ENCODE data around the gene DPY19L1.
"Not testable (repeated sequence)": the region's sequence is repeated elsewhere in the genome, so short reads cannot be mapped to it uniquely, and the experiment has no call there.

DPY19L1 gene

DNA sequence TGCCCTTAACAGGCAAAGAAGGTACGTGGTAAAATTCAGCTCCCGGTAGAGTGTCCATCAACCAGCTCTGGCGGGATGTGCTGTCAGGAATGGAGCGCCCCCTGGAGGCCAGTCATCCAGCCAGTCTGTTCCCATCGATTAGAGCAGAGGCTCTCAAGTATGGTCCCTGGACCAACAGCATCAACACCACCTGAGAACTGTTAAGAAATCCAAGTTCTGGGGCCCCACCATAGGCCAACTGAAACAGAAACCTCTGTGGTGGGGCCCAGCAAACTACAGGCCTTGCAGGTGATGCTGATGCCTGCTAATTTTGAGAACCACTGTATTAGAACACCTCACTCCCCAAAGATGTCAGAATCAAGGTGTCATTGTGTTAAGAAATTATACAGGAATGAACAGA, 109.2 kb downstream of the DPY19L1 start:
- DNase-seq (ENCODE audit: low read depth in 2 of 3, low spot score in 2 of 3) = peak; percentile 7 to 50 (median 13)

DNA sequence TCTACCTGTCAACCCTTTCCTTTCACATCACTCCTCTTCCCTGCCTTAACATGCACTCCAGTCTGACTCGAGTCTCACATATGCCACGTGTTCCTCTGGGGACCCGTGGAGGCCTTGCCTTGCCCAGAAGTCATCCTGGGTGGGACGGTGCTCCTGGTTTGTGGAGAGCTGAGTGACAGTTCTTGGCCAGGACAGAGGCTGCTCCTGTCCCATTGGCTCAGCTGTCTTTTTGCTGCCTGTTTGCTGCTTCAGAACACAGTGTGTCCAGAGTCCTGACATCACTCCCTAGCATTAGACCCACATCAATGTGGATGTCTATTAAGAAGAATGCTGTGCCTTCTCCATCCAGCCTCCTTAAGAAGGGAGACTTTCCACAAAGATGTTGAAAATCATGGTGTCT, 116.8 kb downstream of the DPY19L1 start:
- DNase-seq (ENCODE audit: low read depth in 2 of 3, low spot score in 2 of 3) = not testable (repeated sequence)

DNA sequence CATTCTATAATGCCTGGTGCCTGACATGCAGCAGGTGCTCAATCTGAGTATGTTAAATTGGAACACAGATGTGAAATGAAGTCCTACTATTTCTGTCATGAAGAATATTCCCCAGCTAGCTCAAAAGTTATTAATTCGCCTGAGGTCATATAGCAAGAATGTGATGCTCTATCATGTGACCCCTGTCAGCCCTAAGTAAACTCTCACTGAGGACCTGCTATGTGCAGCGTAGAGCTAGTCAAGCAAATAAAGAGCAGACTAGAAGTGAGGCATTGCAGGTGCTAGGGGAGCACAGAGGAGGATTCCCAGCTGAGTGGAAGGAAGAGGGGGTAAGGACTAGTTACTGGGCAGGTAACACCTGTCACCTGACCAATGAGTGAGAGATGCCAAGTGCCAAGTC, 118.2 kb downstream of the DPY19L1 start:
- not testable (repeated sequence) for DNase-seq (ENCODE audit: low read depth in 2 of 3, low spot score in 2 of 3)

DNA sequence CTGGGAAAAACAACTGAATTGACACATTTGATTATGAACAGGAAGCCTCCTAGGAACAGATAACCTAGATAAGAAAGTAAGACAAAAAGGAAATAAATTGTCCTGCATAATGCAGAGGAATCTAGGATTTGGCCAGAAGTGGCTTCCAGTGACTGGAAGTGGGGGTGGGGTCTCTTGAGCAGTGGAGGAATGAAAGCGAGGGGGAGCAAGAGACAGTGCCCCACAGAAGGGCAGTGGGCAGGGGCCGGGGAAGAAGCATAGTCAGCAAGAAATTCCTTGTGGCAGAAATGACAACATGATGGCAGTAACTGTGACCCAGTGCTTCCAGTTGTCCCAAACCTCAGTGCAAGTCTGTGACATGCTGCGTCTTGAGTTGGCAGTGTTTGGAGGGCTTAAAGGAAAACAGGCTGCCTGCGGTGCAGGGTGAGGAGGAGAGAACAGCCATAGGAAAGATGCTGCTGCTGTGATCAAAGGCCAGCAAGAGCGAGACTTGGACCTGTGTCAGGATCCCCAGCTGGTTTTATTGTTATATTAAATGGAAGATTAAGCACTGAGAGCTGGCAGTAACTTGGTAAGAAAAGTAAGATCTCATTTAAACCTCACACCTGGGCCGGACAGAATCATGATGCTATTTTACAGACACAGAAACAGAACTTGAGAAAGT, 119.0 kb downstream of the DPY19L1 start:
- DNase-seq (ENCODE audit: low read depth in 2 of 3, low spot score in 2 of 3) = not testable (repeated sequence)

DNA sequence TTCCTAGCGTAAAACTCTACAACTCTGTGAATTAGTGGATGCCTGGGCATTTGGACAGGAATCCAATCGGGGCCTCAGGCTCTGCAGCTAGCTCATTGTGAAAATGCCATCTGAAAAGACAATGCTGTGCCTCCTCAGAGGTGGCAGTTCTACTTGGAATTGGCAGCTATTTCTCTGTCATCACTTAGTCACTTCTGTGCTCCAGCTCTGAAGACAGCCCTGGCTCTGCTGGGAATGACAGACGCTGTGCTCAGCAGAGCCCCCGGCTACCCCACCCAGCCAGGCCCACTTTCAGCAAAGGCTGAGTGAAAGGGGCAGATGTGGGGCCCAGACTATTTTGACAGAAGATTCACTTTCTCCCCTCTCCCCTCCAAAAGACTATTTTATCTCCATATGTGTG, 119.8 kb downstream of the DPY19L1 start:
- not testable (repeated sequence) for DNase-seq (ENCODE audit: low read depth in 2 of 3, low spot score in 2 of 3)

DNA sequence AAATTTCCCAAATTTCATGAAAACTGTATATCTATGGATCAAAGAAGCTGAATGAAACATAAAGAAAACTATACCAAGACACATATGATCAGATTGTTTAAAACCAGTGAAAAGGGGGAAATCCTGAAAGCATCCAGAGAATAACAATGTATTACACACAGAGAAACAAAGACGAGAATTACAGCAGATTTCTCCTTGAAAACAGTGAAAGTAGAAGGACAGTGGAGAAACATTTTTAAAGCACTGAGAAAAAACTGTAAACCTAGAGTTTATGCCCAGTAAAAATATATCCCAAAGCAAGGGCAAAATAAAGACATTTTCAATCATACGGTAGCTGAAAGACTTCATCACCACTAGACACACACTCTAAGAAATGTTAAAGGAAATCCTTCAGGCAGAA, 121.0 kb downstream of the DPY19L1 start:
- DNase-seq (ENCODE audit: low read depth in 2 of 3, low spot score in 2 of 3) = no peak

DNA sequence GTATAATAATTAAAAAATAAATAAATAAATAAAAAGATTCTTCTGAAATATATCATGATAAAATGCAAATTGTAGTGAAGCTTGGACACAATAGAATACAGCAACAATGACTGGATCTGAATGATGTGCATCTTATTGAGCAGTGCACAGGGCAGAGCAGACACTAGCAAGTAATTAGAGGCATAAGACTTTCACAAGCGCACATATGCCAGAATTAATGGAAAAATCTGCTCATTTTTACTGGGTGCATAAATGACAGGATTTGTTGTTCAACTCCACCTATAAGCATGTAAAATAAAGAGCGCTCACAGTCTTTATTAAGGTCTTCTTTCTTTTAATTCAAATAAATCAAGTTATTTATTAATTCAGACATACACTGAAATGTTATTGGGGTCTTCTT, 125.0 kb downstream of the DPY19L1 start:
- DNase-seq (ENCODE audit: low read depth in 2 of 3, low spot score in 2 of 3) = no peak

DNA sequence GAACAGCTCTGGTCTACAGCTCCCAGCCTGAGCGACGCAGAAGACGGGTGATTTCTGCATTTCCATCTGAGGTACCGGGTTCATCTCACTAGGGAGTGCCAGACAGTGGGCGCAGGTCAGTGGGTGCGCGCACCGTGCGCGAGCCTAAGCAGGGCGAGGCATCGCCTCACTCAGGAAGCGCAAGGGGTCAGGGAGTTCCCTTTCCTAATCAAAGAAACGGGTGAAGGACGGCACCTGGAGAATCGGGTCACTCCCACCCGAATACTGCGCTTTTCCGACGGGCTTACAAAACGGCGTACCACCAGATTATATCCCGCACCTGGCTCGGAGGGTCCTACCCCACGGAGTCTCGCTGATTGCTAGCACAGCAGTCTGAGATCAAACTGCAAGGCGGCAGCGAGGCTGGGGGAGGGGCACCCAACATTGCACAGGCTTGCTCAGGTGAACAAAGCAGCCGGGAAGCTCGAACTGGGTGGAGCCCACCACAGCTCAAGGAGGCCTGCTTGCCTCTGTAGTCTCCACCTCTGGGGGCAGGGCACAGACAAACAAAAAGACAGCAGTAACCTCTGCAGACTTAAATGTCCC, 130.9 kb downstream of the DPY19L1 start:
- DNase-seq (ENCODE audit: low read depth in 2 of 3, low spot score in 2 of 3) = not testable (repeated sequence)

DNA sequence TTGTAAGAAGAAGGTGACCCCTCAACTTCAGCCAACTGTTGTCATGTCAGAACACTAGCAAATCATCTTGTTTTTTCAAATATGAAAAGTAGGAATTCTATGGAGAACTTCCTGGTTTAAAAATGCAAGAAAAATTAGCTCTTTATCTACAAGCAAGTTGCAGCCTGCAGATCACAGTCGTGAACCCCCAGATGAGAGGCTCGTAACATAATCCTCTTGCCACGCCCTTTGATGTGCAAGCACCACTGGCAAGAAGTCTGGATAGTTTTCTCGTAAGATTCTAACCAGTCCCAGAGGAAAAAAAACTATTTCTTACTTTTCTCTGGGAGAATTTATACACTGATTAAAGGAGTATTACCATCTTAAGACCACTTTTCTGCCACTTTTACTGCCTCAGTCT, 132.3 kb downstream of the DPY19L1 start:
- DNase-seq (ENCODE audit: low read depth in 2 of 3, low spot score in 2 of 3) = no peak

DNA sequence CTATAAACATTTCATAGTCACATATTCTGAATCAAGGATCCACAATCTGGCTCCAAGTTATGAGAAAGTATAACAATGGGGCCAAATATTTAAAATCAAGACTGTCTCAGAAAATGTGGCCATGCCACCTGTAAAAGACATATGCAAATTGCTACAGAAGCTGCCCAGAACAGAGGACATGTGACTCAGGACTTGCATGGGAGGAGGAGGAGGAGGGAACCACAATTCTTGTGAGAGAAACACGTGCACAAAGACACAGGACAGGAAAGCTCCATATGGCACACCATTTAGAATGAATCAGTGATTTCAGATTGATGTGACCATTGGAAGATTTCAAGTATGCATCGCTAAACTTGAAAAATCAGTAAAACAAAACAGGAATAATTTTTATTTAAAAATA, 133.4 kb downstream of the DPY19L1 start:
- DNase-seq (ENCODE audit: low read depth in 2 of 3, low spot score in 2 of 3) = not testable (repeated sequence)

DNA sequence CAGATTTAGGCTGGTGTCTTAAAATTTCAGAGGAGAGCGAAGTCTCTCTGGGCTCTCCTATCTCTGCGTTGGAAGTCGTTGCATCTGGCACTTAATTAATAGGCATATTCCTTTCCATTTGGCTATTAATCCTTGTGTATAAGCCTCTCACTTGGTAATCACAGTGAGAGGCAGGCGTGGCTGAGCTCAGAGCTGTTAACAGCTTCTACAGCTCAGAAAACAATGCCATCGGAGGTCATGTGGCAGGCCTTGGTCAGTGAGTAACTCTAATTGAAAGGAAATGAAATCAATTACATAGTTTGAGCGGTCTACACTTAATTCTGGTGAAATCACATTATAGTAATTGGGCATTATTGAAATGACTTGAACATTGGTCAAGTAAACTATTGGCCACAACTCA, 135.1 kb downstream of the DPY19L1 start:
- no peak for DNase-seq (ENCODE audit: low read depth in 2 of 3, low spot score in 2 of 3)

DNA sequence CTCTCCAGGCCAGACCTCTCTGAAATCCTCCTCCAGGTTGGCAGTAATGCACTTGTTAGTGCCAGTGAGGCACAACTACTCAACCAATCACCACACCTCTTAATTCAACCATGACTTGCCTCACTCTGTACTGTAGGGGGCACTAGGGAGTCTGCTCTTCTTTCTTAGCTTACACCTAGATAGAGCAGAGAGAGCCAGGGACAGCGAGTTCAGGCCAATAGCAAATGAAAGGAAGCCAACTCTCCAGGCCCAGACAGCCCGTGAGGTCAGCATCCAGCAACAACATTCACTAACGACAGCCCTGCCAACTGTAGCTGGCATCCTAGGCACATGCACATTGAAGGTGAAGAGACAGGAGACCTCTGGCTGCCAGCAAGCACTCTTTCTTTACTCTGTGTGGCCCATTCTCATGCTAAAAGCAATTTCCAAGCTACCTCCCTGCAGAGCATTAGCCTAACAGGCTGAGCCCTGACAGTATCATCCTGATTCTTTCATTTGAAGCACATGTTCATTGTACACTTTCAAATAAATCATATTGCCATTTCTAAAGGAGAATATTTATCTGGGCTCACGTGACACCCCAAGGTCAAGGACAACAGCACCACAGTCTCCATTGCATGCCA, 136.3 kb downstream of the DPY19L1 start:
- DNase-seq (ENCODE audit: low read depth in 2 of 3, low spot score in 2 of 3) = no peak

DNA sequence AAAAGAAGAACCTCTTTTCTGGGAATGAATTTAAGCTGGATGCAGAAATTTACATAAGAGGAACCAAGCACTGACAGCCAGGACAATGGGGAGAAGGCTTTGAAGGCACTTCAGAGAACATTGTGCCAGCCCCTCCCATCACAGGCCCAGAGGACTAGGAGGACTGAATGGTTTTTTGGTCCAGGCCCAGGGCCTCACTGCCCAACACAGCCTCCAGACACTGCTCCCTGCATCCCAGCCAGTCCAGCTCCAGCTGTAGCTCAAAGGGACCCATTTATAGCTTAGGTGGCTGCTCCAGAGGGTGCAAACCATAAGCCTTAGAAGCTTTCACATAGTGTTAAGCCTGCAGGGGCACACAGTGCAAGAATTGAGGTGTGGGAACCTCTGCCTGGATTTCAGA, 142.1 kb downstream of the DPY19L1 start:
- DNase-seq (ENCODE audit: low read depth in 2 of 3, low spot score in 2 of 3) = no peak

DNA sequence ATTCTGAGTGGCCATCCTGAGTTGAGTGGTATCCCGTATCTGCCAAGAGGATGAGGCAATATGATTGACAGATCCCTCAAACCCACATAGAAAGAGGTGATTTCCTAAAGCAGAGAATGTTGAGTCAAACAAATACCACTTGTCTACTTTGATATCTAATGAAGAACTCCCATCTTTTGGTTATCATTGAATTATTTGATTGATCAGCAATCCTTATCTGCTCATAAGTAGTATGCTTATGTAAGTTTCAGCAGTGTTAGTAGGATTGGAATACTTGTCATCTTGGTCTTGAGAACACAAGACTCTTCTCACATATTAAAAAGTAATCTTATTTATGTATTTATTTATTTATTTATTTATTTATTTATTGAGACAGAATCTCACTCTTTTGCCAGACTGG, 147.3 kb downstream of the DPY19L1 start:
- DNase-seq (ENCODE audit: low read depth in 2 of 3, low spot score in 2 of 3) = no peak

DNA sequence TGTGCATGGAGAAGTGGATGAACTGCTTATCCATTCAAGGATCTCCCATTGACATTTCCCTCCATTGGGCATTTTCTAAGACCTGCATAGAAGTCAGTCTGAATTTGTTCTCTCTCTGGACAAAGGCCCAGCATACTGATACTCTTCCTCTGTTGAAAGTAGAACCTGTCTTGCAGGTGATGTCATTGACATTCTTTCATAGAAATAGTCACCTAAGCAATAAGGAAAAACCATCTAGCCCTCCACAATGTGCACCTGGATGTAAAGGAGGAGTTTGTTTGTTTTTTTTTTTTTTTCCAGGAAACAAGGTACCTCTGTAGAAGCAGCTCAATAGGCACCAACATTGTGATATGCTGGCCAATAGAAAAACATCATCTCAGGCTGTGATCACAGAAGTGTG, 150.4 kb downstream of the DPY19L1 start:
- DNase-seq (ENCODE audit: low read depth in 2 of 3, low spot score in 2 of 3) = no peak

DNA sequence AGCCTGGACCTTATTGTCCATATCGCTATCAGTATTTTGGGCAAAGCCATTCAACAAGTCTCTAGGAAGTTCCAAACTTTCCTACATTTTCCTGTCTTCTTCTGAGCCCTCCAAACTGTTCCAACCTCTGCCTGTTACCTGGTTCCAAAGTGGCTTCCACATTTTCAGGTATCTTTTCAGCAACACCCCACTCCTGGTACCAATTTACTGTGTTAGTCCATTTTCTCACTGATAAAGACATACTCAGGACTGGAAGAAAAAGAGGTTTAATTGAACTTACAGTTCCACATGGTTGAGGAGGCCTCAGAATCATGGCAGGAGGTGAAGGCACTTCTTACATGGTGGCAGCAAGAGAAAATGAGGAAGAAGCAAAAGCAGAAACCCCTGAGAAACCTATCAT, 153.4 kb downstream of the DPY19L1 start:
- DNase-seq (ENCODE audit: low read depth in 2 of 3, low spot score in 2 of 3) = not testable (repeated sequence)

DNA sequence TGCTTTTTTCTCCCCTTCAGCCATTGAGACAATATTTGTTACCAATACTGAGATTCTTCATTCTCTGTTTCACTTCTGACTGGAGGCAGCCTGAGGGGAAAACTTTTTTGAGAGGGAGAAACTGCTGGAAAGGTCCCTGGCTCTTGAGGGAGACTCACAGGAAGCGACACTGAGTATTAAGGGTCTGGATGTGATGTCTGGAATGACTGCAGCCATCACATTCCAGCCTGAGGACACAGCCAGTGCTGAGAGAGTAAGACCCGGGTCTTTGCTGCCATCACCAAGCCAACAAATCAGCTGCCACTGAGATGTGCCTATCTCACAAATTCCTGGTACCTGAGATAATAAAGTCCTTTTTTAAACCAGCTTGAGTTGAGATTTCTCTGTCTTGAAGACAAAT, 157.4 kb downstream of the DPY19L1 start:
- no peak for DNase-seq (ENCODE audit: low read depth in 2 of 3, low spot score in 2 of 3)

DNA sequence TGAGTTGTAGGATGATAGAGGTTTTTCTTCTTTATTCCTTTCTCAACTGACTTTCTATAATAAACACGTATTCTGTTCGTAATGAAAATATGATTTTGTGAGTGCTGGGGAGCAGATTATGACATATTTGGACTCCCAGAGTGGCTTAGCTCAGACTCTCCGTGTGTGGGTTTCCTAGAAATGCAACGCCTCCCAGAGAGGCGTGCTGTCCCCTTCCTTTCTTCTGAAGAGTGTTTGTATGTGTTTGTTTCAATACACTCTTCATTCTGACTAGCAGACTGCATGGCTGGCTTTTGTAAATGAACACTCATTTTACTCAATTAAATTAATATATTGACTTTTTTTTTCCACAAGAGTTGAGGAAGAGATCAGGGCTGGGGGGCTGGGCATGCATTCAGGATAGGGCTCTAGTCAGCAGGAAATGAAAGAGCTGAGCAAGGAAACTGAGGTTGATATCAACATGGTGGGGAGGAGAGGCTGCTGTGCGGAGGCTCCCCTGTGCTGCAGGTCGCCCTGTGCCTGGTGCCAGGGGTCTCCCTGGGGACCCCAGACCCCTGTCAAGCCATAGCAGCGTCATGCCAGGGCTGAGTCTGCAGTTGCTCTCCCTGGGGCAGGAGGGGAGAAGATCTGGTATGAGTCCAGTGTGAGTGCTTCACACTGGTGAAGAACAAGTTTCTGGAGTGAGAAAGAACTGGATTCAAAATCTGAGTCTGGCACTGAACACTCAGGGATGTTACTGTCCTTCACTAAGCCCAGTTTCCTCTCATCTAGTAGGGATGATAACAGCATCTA, 158.1 kb downstream of the DPY19L1 start:
- not testable (repeated sequence) for DNase-seq (ENCODE audit: low read depth in 2 of 3, low spot score in 2 of 3)

Data from activated CD8-positive, alpha-beta memory T cell treated with anti-CD3 and anti-CD28 coated beads for 48 hours (primary cell).